Renal pelvis (tissue), 3 donors: ENCODE measurements around the gene RGSL1. TPM values are rescaled to one million over a fixed set of nuclear protein-coding genes. Genes with fewer than 3 reads are reported as not detected.

Experiments
- polyA plus RNA-seq, 3 donors: library from polyadenylated mRNA; unstranded; fragments of 120-200 nt; gene quantifications; one replicate each; pipeline ENCODE4 v1.2.1, GENCODE V29; 2013; ENCODE audit not compliant: insufficient read length in 3 of 3

The RGSL1 gene
- polyA plus RNA-seq, 3 donors, result 0.03 to 0.33 TPM; not detected in 1

Other genes with a start within 250 kb of the RGSL1 start
- gene GLUL, start 58.4 kb upstream of the RGSL1 start, polyA plus RNA-seq, result 100 to 1,000 TPM; 305 to 322 (median 308) TPM
- under 1 TPM; 0.07 to 0.22 (median 0.21) TPM for gene TEDDM1, start 49.5 kb upstream of the RGSL1 start, polyA plus RNA-seq
- gene RNASEL, start 139.1 kb downstream of the RGSL1 start, polyA plus RNA-seq, result 10 to 100 TPM in 2 of 3 donors, 1 to 10 TPM in 1; 8.0 to 14.4 (median 14.2) TPM
- gene RGS16, start 154.2 kb downstream of the RGSL1 start, polyA plus RNA-seq, result 1 to 10 TPM; 1.0 to 1.8 (median 1.0) TPM
- under 1 TPM; 0.06 to 0.07 (median 0.06) TPM for gene RGS8, start 234.4 kb downstream of the RGSL1 start, polyA plus RNA-seq